AG08396 (cell line): ENCODE measurements around the gene GPBAR1.
"Not testable (repeated sequence)": the region's sequence is repeated elsewhere in the genome, so short reads cannot be mapped to it uniquely, and the experiment has no call there.

Source experiments
- DNase-seq: peaks from one replicate; pipeline ENCODE4 v3.0.0; 2012; ENCODE audit warnings: low spot score, mixed read lengths

Gene GPBAR1

GRCh38 chr2:218267259-218267658 lies 6.4 kb downstream of the GPBAR1 start:
- DNase-seq = no peak

GRCh38 chr2:218269900-218270720 lies 9.3 kb downstream of the GPBAR1 start, which contains the start of the genes AAMP and PNKD:
Gene AAMP (minus strand): TSS chr2:218270137. CDS start chr2:218270086, 51 bp downstream.
Gene PNKD (plus strand): TSS chr2:218270519. CDS start chr2:218270536, 17 bp downstream.
- peak; percentile 99 for DNase-seq

GRCh38 chr2:218270721-218271486 lies 10.1 kb downstream of the GPBAR1 start:
- DNase-seq = no peak

DNA sequence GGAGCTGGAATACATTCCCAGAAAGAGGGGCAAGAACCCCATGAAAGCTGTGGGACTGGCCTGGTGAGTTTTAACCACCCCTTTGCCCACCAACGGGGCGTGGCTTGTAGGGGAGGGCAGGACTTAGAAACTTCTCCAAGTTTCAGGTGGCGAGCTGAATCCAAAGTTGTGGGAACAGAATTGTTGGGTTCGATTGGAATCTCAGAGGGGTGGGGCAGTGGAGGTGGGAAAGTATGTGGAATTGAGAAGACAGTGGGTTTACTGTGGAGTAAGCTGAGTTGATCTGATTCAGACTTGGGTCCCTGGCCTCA lies 10.6 kb downstream of the GPBAR1 start:
- DNase-seq = no peak

GRCh38 chr2:218271865-218272530 lies 11.2 kb downstream of the GPBAR1 start:
- DNase-seq = no peak

GRCh38 chr2:218272531-218273212 lies 11.9 kb downstream of the GPBAR1 start:
- peak; percentile 81 for DNase-seq

DNA sequence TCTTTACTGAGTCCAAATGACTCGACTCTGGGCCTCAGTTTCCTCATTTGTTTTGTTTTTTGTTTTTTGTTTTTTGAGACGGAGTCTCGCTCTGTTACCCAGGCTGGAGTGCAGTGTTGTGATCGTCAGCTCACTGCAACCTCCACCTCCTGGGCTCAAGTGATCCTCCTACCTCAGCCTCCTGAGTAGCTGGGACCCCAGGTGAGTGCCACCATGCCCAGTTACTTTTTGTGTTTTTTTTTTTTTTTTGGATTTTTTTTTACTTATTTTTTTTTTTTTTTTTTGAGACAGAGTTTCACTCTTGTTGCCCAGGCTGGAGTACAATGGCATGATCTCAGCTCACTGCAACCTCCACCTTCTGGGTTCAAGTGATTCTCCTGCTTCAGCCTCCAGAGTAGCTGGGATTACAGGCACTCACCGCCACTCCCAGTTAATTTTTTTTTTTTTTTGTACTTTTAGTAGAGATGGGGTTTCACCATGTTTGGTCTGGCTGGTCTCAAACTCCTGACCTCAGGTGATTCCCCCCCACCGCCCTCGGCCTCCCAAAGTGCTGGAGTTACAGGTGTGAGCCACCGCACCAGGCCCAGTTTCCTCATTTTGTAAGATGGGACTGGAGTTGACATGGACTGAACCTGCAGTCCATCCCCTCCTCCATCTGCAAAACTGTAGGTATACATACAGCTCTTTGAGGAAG lies 12.5 kb downstream of the GPBAR1 start:
- not testable (repeated sequence) for DNase-seq

GRCh38 chr2:218273908-218274249 lies 13.1 kb downstream of the GPBAR1 start:
- DNase-seq = no peak

DNA sequence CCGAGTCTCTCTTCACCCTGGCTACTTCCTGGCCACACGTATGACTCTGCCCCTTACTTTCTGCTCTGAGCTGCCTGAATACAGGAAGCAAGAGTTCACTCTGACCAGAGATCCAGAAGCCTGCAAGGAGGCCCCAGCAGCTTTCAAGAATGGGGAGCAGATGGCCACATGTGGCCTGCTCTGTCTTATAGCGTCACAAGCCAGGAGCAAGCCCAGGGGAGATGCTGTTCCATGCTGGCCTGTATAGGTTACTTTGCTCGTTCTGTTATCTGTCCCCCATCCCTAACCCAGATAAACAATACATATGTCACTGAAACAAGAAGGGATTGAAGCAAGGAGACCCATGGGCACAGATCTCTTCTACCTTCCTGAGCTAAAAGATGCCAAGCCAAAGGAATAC lies 13.8 kb downstream of the GPBAR1 start:
- no peak for DNase-seq

GRCh38 chr2:218275371-218276072 lies 14.7 kb downstream of the GPBAR1 start:
- no peak for DNase-seq

DNA sequence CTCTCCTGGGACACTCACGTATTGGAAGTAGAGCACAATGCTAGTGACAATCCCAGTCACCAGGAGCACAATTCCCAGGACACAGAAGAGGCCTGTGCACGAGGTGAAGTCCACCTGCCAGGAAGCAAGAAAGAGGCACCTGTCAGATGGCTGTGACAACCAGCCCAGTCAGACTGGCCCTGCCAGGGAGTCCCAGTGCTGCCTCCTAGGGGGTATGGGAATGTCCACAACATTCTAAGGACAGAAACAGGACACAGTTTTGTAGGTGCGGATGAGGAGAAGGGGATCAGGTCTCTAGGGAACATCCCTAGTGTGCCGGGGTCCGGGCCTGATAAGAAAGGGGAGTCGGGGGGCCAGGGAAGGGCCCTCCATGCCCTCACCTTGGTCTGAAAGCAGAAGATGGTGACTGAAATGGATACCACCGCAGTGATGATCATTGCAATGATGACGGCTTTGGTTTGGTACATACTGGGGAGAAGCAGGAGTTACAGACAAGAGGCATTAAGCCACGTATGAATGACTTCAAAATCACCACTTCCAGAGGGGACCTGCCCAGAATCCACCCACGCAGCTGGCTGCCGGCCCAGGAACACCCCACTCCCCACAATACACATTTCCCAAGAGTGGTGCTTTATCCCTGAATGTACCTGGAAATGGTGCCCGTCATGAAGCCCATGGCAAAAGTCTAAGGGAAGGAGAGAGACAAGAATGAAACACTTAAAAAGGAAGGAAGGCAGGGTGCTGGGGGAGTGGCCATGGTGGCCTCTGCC lies 16.4 kb downstream of the GPBAR1 start:
- DNase-seq = no peak

- DNase-seq = no peak
Observed at GRCh38 chr2:218277921-218278320, 17.1 kb downstream of the GPBAR1 start.

DNA sequence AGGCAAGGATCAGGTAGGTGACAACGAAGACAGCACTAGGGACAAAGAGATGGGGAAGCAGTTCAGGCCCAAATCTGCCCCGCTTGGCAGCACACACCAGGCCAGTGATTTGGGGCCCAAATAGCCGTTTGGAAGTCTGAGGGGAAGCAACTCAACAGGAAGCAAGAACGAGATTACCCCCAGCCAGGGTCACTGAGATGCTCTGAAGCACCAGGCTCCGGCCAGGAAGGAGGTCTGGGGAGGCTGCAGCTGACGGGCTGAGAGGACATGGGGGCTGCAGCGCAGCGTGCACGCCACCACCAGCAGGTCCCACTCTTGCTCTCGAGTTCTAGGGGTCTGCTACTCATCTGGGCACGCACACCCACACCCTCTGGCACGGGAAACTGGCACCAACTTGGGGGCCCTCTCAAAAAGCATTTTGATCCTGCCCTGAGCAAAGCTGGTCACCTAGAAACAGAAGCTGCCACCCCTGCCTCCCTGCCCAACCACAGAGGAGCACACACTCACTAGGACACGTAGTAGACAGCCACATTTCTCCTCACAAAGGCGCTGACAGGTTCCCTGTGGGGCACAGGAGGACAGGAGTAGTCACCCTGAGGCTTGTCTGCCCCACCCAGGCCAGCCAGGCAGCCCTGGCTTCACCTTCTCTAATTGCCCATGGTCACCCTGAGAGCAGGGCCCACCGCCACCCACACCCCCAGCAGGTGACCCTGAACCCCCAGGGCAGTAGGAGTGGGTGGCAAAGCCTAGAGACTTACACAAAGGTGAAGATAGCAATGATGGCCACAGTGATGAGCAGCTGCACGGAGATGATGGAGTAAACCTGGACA lies 17.9 kb downstream of the GPBAR1 start:
- no peak for DNase-seq

DNA sequence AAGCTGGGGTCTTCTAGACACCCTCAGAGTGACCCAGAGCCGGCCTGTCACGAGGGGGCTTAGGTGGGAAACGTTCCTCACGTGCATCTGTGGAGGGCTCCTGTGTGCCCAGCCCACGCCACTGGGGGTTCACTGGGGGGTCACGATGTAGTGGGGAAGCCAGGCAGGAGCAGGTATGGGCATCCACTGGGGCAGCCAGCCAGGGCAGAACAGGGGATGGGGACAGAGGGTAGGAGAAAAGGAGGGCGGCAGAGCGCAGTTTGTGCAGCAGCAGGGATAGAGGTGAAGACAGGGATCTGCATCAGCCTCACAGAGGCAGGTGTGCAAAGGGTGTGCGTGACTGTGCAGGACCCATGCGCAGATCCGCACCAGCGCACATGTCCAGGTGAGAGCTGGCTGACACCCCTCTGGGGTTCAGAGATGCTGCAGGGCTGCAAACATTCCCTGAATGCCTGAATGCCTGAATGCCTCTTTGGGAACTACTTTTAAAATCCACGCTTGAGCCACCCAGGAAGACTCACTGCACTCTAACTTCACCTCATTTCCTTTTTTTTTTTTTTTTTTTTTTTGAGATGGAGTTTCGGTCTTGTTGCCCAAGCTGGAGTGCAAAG lies 19.6 kb downstream of the GPBAR1 start:
- no peak for DNase-seq

- DNase-seq = no peak
Observed at GRCh38 chr2:218281449-218281848, 20.6 kb downstream of the GPBAR1 start.

- peak; percentile 54 for DNase-seq
Observed at GRCh38 chr2:218282173-218282991, 21.6 kb downstream of the GPBAR1 start.

DNA sequence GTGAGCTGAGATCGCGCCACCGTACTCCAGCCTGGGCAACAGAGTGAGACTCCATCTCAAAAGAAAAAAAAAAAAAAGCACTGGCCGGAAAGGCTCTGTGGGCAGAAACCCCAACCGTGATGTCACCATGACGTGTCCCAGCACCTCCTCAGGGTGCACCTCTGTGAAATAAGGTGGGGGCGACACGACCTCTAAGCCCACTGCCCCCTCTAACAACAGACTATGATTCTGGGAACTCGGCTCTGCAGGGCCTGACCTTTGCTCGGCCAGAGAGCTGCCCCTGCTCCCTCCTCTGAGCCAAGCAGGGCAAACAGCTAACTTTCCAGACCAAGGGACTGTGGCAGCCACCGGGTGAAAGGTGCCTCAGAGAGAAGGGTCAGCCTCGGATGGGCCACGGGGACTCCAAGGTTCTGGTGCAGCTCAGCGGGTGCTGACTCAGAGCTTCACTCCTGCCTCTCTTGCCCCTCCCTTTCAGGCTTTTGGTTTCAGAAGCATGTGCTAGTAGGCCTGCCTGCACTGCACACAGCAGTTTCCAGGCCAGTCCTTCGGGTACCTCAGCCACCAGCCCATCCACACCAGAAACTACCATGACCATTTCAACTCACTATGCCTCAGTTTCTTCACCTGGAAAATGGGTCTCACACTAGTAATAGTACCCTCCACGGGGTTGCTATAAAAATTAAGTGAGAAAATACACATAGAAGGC lies 23.4 kb downstream of the GPBAR1 start:
- DNase-seq = peak; percentile 78
